Measurements from ENCODE around the gene CDC42.

CDC42 gene

DNA sequence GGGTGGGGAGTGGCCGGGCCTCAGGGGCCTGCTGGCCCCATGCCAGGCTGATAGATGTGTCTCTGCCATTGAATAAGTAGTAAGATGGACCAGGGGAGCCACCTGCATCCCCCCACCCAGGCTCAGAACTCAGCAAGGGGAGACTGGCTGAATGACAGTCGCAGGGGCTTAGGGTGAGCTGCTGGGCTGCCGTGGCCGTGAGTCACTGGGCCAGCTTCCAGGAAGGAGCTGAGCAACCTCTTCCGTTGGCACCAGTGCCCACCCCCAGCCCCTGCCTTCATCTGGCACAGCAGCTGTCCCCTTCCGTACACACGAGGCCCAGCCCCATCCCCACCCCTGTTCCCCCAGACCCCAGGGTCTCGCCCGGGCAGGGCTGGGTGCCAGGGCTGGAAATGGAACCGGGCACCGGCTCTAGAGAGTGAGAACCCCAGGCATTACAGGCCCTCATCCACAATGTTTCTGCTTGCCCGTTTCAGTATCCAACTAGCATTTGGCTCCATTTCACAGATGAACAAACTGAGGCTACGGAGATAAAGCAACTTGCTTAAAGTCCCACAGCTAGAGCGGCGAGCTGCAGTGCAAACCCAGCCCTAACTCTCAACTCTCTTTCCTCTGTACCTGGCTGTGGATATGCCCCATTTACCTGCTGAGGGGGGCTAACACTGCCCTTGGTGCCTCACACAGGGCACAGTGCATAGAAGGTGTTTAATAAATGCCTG, 80.2 kb downstream of the CDC42 start:
- no peak for DNase-seq

DNA sequence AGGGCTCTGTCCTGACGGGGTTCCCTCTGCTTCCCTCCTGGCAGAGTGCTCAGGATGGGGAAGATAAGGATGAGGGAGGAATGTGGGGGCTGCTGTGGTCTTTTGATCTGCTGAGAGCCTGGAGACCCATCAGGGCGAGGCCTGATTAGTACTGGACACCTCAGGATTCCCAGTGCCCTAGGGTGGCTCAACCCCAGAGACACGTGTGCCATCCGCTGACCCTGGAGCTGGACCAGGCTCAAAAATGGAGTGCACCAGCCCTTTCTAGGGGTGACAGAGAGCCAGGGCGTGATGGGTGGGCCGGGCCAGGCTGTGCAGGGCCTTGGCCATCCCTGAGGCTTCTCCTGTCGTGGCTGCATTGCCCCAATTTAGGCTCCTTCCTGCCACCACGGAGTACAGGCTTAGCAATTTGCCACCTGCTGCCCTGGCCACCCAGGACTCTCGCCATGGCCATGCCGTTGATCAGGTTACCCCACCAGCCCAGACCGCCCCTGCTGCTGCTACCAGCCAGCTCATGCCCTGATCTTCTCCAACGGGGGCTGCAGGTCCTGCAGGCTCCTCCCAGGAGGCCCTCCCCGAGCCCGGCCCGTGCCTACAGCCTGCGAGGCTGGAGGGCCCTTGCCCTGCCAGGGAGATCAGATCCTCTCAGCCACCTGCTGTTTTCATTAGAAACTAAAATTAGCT, 80.9 kb downstream of the CDC42 start:
- no peak for DNase-seq

DNA sequence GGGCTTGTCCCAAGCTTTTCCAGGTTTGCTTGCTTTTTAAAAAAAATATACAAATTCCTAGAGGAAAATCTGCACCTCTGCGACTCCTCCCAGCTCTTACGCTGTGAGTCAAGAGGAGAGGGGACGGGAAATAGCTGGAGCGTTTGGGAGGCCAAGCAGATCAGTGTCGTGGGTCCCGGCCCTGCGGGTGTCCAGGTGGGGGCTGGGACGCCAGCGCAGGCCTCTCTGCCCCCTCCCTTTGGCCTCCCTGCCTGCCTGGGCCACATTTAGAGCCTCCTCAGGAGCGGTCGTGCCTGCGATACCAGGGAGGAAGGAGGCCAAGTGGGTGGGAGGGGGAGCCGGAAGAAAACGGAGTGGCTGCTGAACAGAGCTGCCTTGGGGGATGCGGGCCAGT, 81.4 kb downstream of the CDC42 start:
- DNase-seq = no peak

DNA sequence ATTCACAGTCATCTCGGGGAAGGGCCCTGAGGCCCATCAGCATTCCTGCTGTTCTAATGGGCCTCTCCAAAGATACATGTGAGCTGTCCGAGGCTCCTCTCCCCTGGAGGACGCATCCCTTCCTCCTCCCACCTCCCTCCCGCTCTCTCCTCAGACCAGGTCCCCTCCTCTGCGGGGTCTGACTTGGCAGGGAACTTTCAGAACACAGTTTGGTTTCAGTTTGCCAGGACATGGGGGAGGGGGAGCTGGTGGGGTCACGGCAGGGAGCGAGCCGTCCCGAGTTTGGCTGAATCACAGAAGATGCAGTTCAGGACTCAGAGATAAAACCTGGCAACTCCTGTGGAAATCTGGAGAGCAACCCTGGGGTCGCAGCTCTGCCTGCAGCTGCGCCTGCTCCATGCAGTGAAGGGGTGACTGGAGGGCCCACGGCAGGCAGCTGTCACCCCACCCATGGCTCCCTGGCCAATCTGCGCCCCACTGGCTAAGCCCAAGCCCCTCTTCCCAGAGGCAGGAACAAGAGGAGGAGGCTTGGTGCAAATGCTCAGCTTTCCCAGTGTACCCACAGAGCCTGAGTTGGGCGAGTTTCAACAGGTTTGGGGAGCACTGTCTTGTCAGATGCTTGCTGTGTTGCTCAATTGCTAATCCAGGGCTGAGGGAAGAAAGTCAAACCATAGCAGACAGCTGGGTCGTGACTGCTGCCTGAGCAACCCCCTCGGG, 84.7 kb downstream of the CDC42 start:
- DNase-seq = no peak

DNA sequence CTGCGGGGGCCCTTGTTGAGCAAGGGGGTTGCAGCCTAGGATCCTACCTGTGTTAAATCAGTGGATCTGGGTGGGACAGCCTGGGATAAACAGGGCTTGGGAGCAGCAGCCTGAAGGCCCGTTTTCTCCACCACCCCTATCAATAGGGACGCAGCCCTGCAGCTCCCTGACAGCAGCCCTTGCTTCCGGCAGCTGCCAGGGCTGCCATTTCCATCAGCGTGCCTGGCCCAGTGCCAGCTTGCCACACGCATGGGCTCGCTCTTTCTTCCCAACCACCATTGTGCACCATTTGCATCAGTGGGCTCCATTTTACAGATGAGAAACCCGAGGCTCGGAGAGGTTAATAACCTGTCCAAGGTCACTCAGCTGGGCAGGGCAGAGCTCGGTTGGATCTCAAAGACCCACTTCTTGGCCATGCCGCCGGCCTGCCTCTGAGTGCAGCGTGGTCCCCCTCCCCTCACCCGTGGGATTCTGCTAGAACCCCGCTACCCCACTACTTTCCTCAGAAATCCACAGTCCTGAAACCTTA, 86.6 kb downstream of the CDC42 start:
- DNase-seq = no peak

DNA sequence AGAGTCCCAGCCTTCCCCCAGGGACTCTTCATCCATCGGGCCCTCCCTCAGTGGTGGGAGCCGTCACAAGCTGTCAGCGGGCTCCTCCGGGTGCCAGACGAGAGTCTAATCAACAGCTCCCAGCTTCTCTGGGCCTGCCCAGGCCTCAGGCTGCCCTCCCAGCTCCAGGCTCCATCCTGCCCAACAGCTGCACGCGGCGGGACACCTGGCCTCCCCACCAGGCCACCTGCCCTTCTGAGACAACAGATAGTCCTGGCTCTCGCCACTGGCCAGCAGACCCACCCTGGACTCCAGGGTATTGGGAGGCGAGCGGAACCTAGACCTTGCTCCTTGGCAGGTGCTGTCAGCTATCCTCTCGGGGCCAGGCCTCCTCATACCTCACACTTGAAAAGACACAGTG, 87.3 kb downstream of the CDC42 start:
- DNase-seq = no peak
